CD4-positive, CD25-positive, alpha-beta regulatory T cell (primary cell): ENCODE data around the gene CLDN8. TPM values are rescaled to one million over a fixed set of nuclear protein-coding genes. Genes with fewer than 3 reads are reported as not detected.

ENCODE experiments used
- ATAC-seq, 2 donors: fragments of 150-1000 bp; cut with Tn5 transposase; one replicate each; pipeline ENCODE4 v1.10.0; 2021; ENCODE audit warnings: low read depth in 2 of 2, moderate number of reproducible peaks in 2 of 2, moderate library complexity in 1 of 2
- DNase-seq, 3 donors: peaks; one replicate each; pipeline versions ENCODE4 v3.0.0 to v3.0.0-alpha.2; 2012 to 2022; ENCODE audit warnings: mixed read lengths in 1 of 3
- H3K27ac ChIP-seq: one replicate; pipeline ENCODE4 v1.7.0; 2013; ENCODE audit warnings: mild to moderate bottlenecking, low read length; ENCODE audit not compliant: insufficient read depth, poor library complexity, severe bottlenecking
- H3K27me3 ChIP-seq: one replicate; pipeline ENCODE4 v1.7.0; 2013; ENCODE audit warnings: low read length; ENCODE audit not compliant: control insufficient read depth, insufficient read depth
- H3K36me3 ChIP-seq: one replicate; pipeline ENCODE4 v1.7.0; 2013; ENCODE audit warnings: mild to moderate bottlenecking, low read length, moderate library complexity; ENCODE audit not compliant: control insufficient read depth, insufficient read depth
- H3K4me1 ChIP-seq: 2 replicates; pipeline ENCODE4 v1.7.0; 2013; ENCODE audit warnings: mild to moderate bottlenecking, low read length; ENCODE audit not compliant: insufficient read depth, control insufficient read depth, poor library complexity, severe bottlenecking
- H3K4me3 ChIP-seq: one replicate; pipeline ENCODE4 v1.7.0; 2013; ENCODE audit warnings: low read depth, mild to moderate bottlenecking, low read length, moderate library complexity
- H3K9me3 ChIP-seq, 2 experiments: 1 replicate in 1 of 2; 2 replicates in 1 of 2; pipeline ENCODE4 v1.7.0; 2013; ENCODE audit warnings: low read length in 2 of 2, mild to moderate bottlenecking in 1 of 2, moderate library complexity in 1 of 2; ENCODE audit not compliant: control insufficient read depth in 2 of 2
- H3K27ac Mint-ChIP-seq, 3 donors: one replicate each; pipeline ENCODE4 v1.8.0; 2020 to 2022; ENCODE audit warnings: mild to moderate bottlenecking in 3 of 3, mixed read lengths in 3 of 3, moderate library complexity in 2 of 3
- H3K27me3 Mint-ChIP-seq: one replicate; pipeline ENCODE4 v1.8.0; 2022; ENCODE audit warnings: mild to moderate bottlenecking, mixed read lengths
- H3K36me3 Mint-ChIP-seq: one replicate; pipeline ENCODE4 v1.8.0; 2020; ENCODE audit warnings: mixed read lengths
- H3K4me1 Mint-ChIP-seq, 4 donors: one replicate each; pipeline ENCODE4 v1.8.0; 2020 to 2022; ENCODE audit warnings: mixed read lengths in 4 of 4, mild to moderate bottlenecking in 1 of 4
- H3K4me3 Mint-ChIP-seq, 4 donors: one replicate each; pipeline ENCODE4 v1.8.0; 2020 to 2022; ENCODE audit warnings: mild to moderate bottlenecking in 4 of 4, mixed read lengths in 4 of 4, moderate library complexity in 3 of 4
- H3K9me3 Mint-ChIP-seq, 7 donors: one replicate each; pipeline ENCODE4 v1.8.0; 2020 to 2022; ENCODE audit warnings: mixed read lengths in 7 of 7, mild to moderate bottlenecking in 3 of 7, moderate library complexity in 2 of 7
- polyA plus RNA-seq, 4 donors: library from polyadenylated mRNA; unstranded; fragments of 300-500 nt; fragmentation: Illumina TruSeq; gene quantifications; one replicate each; pipeline ENCODE4 v1.2.3, GENCODE V29; 2021
- total RNA-seq: library from RNA; stranded (reverse); gene quantifications from one replicate; pipeline ENCODE4 v1.2.3, GENCODE V29; 2022

The CLDN8 gene
- total and polyA plus RNA-seq, 5 donors from 2014 or later = not detected

GRCh38 chr21:30227633-30228404 is 11.9 kb upstream of the CLDN8 start:
- no peak overlapping the region for H3K4me3 ChIP-seq
- Mint-ChIP-seq H3K27me3 (no peaks in the 10 kb centered on the region), H3K36me3 (no peaks in the 10 kb centered on the region), H3K4me1 (peaks cover 0 to 4% (median 0%) of the 10 kb centered on the region in 4 donors), H3K9me3 (peaks cover 0 to 5% (median 2%) of the 10 kb centered on the region in 7 donors), H3K4me3 (no peak overlapping the region), H3K27ac (no peak overlapping the region)
- no peaks in the 10 kb centered on the region for H3K4me1 ChIP-seq
- DNase-seq (no peak), ATAC-seq (no peak)
- no peaks in the 10 kb centered on the region for H3K36me3 ChIP-seq
- H3K9me3 ChIP-seq = no peaks in the 10 kb centered on the region
- no peaks in the 10 kb centered on the region for H3K27me3 ChIP-seq
- no peak overlapping the region for H3K27ac ChIP-seq

- Histone ChIP-seq H3K27me3 (no peaks in the 10 kb centered on the region), H3K9me3 (no peaks in the 10 kb centered on the region), H3K27ac (no peak overlapping the region), H3K36me3 (no peaks in the 10 kb centered on the region), H3K4me1 (no peaks in the 10 kb centered on the region), H3K4me3 (no peak overlapping the region)
- H3K36me3 Mint-ChIP-seq = no peaks in the 10 kb centered on the region
- H3K4me3 Mint-ChIP-seq = no peak overlapping the region
- peaks cover 0 to 4% (median 0%) of the 10 kb centered on the region in 4 donors for H3K4me1 Mint-ChIP-seq
- DNase-seq (no peak), ATAC-seq (no peak)
- H3K27me3 Mint-ChIP-seq = no peaks in the 10 kb centered on the region
- H3K27ac Mint-ChIP-seq = no peak overlapping the region
- peaks cover 0 to 5% (median 2%) of the 10 kb centered on the region in 7 donors for H3K9me3 Mint-ChIP-seq
Measured at GRCh38 chr21:30227128-30227527, 11.2 kb upstream of the CLDN8 start.

- Mint-ChIP-seq H3K4me3 (no peak overlapping the region), H3K27ac (no peak overlapping the region), H3K36me3 (no peaks in the 10 kb centered on the region), H3K4me1 (peaks cover 0 to 4% (median 0%) of the 10 kb centered on the region in 4 donors), H3K27me3 (no peaks in the 10 kb centered on the region), H3K9me3 (peaks cover 0 to 2% (median 0%) of the 10 kb centered on the region in 7 donors)
- Histone ChIP-seq H3K4me3 (no peak overlapping the region), H3K4me1 (no peaks in the 10 kb centered on the region), H3K27ac (no peak overlapping the region), H3K36me3 (no peaks in the 10 kb centered on the region), H3K27me3 (no peaks in the 10 kb centered on the region), H3K9me3 (no peaks in the 10 kb centered on the region)
- ATAC-seq (no peak), DNase-seq (no peak)
Measured at GRCh38 chr21:30223596-30223995, 7.7 kb upstream of the CLDN8 start.

GRCh38 chr21:30222724-30223123 is 6.8 kb upstream of the CLDN8 start:
- Histone ChIP-seq H3K27me3 (no peaks in the 10 kb centered on the region), H3K36me3 (no peaks in the 10 kb centered on the region), H3K4me1 (no peaks in the 10 kb centered on the region), H3K9me3 (no peaks in the 10 kb centered on the region), H3K4me3 (no peak overlapping the region), H3K27ac (no peak overlapping the region)
- Mint-ChIP-seq H3K4me1 (peaks cover 0 to 4% (median 0%) of the 10 kb centered on the region in 4 donors), H3K9me3 (peaks cover 0 to 2% (median 0%) of the 10 kb centered on the region in 7 donors), H3K27me3 (no peaks in the 10 kb centered on the region), H3K4me3 (no peak overlapping the region), H3K36me3 (no peaks in the 10 kb centered on the region), H3K27ac (no peak overlapping the region)
- ATAC-seq (no peak), DNase-seq (no peak)

- Histone ChIP-seq H3K9me3 (no peaks in the 10 kb centered on the region), H3K27me3 (no peaks in the 10 kb centered on the region), H3K27ac (no peak overlapping the region), H3K4me3 (no peak overlapping the region), H3K4me1 (no peaks in the 10 kb centered on the region), H3K36me3 (no peaks in the 10 kb centered on the region)
- H3K4me3 Mint-ChIP-seq = no peak overlapping the region
- ATAC-seq (no peak), DNase-seq (no peak)
- H3K36me3 Mint-ChIP-seq = no peaks in the 10 kb centered on the region
- no peak overlapping the region for H3K27ac Mint-ChIP-seq
- H3K4me1 Mint-ChIP-seq = no peaks in the 10 kb centered on the region
- H3K27me3 Mint-ChIP-seq = no peaks in the 10 kb centered on the region
- peaks cover 0 to 6% (median 0%) of the 10 kb centered on the region in 7 donors for H3K9me3 Mint-ChIP-seq
Measured at GRCh38 chr21:30211071-30211470, 4.8 kb downstream of the CLDN8 start.

- DNase-seq = no peak
- Mint-ChIP-seq H3K36me3 (no peaks in the 10 kb centered on the region), H3K4me1 (no peaks in the 10 kb centered on the region), H3K9me3 (peaks cover 0 to 6% (median 0%) of the 10 kb centered on the region in 7 donors), H3K4me3 (no peak overlapping the region), H3K27me3 (no peaks in the 10 kb centered on the region), H3K27ac (no peak overlapping the region)
- no peak for ATAC-seq
- Histone ChIP-seq H3K4me1 (no peaks in the 10 kb centered on the region), H3K4me3 (no peak overlapping the region), H3K27ac (no peak overlapping the region), H3K9me3 (no peaks in the 10 kb centered on the region), H3K36me3 (no peaks in the 10 kb centered on the region), H3K27me3 (no peaks in the 10 kb centered on the region)
Measured at GRCh38 chr21:30209601-30210000, 6.3 kb downstream of the CLDN8 start.

GRCh38 chr21:30207252-30207579 is 8.7 kb downstream of the CLDN8 start:
- no peak overlapping the region for H3K4me3 ChIP-seq
- no peak overlapping the region for H3K27ac Mint-ChIP-seq
- H3K4me3 Mint-ChIP-seq = no peak overlapping the region
- no peaks in the 10 kb centered on the region for H3K4me1 Mint-ChIP-seq
- no peak overlapping the region for H3K27ac ChIP-seq
- no peak for ATAC-seq
- no peaks in the 10 kb centered on the region for H3K36me3 ChIP-seq
- no peaks in the 10 kb centered on the region for H3K27me3 ChIP-seq
- H3K4me1 ChIP-seq = no peaks in the 10 kb centered on the region
- peaks cover 0 to 8% (median 0%) of the 10 kb centered on the region in 7 donors for H3K9me3 Mint-ChIP-seq
- no peaks in the 10 kb centered on the region for H3K9me3 ChIP-seq
- no peaks in the 10 kb centered on the region for H3K36me3 Mint-ChIP-seq
- H3K27me3 Mint-ChIP-seq = no peaks in the 10 kb centered on the region
- DNase-seq = no peak
